Left lung (tissue), 10 donors: Measurements from ENCODE around the gene VWF. TPM values are rescaled to one million over a fixed set of nuclear protein-coding genes. Genes with fewer than 3 reads are reported as not detected.

Source experiments
- ATAC-seq: fragments of 200-7000 bp; cut with Tn5 transposase; one replicate; pipeline ENCODE4 v1.9.1; 2020; ENCODE audit warnings: moderate library complexity
- DNase-seq, 4 donors: peaks; one replicate each; pipeline ENCODE4 v3.0.0-alpha.2; 2013 to 2020
- H3K27ac ChIP-seq, 2 donors: fragments of 200-600 bp; sonication (generic) in 1 of 2; one replicate each; pipeline versions ENCODE4 v1.5.0 to v1.8.0; 2020 to 2021
- H3K27me3 ChIP-seq, 2 donors: fragments of 200-600 bp; sonication (generic) in 1 of 2; one replicate each; pipeline versions ENCODE4 v1.5.0 to v1.8.0; 2020 to 2021
- H3K36me3 ChIP-seq, 2 donors: fragments of 200-600 bp; sonication (generic) in 1 of 2; one replicate each; pipeline versions ENCODE4 v1.5.0 to v1.8.0; 2020 to 2021
- H3K4me1 ChIP-seq, 2 donors: fragments of 200-600 bp; one replicate each; pipeline ENCODE4 v1.8.0; 2021
- H3K4me3 ChIP-seq, 2 donors: fragments of 200-600 bp; sonication (generic) in 1 of 2; one replicate each; pipeline versions ENCODE4 v1.5.0 to v1.8.0; 2020 to 2021; ENCODE audit warnings: mild to moderate bottlenecking in 1 of 2
- H3K9me3 ChIP-seq, 2 donors: fragments of 200-600 bp; sonication (generic) in 1 of 2; one replicate each; pipeline versions ENCODE4 v1.5.0 to v1.8.0; 2020 to 2021
- CTCF ChIP-seq, 2 donors: fragments of 200-600 bp; sonication (generic) in 1 of 2; IDR thresholded peaks; one replicate each; pipeline versions ENCODE4 v1.5.0 to v1.8.0; 2021; ENCODE audit warnings: antibody characterized with exemption in 2 of 2
- intact Hi-C, 2 donors: fragments of 100-400 bp; cut with DNase I; formaldehyde crosslinking; loops; one replicate each; pipeline versions ENCODE4 v1.11.2 to v1.14.2; 2022
- polyA plus RNA-seq, 6 donors: library from polyadenylated mRNA; unstranded; fragments of 120-200 nt; gene quantifications; one replicate each; pipeline ENCODE4 v1.2.1, GENCODE V29; 2013; ENCODE audit not compliant: insufficient read length in 6 of 6
- total RNA-seq, 2 donors: library from RNA; stranded (reverse); fragmentation: NEBNext Ultra II Directional; extraction: Animal tissue kit (Norgen Biotek cat#: 25700); gene quantifications; one replicate each; pipeline ENCODE4 v1.2.1, GENCODE V29; 2021
- donor health status: DM: no; HTN: yes; CAD: no.
- donor health status: DM: no; HTN: no; CAD: no.

The VWF gene
- total and polyA plus RNA-seq, 8 donors, result 123 to 401 (median 147) TPM

- intact Hi-C loops, result no loop called here
- DNase-seq (peak in 2 of 4 donors; percentile 87 to 89), ATAC-seq (peak; percentile 83)
- H3K27me3 ChIP-seq, result no peaks in the 10 kb centered on the region
- peaks cover 6 to 40% of the 10 kb centered on the region in 2 donors for H3K4me1 ChIP-seq
- no peaks in the 10 kb centered on the region for H3K9me3 ChIP-seq
- no peaks in the 10 kb centered on the region for H3K36me3 ChIP-seq
- H3K27ac ChIP-seq, result peak overlapping the region; percentile 68 to 90
- H3K4me3 ChIP-seq, result no peak overlapping the region
- no peak for TF ChIP-seq CTCF (IDR thresholded peaks at IDR 0.05)
These were observed 43.1 kb upstream of the VWF start for GRCh38 chr12:6167327-6168280.

- Histone ChIP-seq H3K4me1 (peaks cover 6 to 40% of the 10 kb centered on the region in 2 donors), H3K9me3 (no peaks in the 10 kb centered on the region), H3K4me3 (no peak overlapping the region), H3K27me3 (no peaks in the 10 kb centered on the region), H3K27ac (peak overlapping the region; percentile 68 to 90), H3K36me3 (no peaks in the 10 kb centered on the region)
- DNase-seq (peak in 1 of 4 donors; percentile 65), ATAC-seq (no peak)
- TF ChIP-seq CTCF (IDR thresholded peaks at IDR 0.05), result no peak
- intact Hi-C loops, result no loop called here
These were observed 42.3 kb upstream of the VWF start for GRCh38 chr12:6166808-6167207.

- DNase-seq, result no peak
- no peak for ATAC-seq
- no peaks in the 10 kb centered on the region for H3K36me3 ChIP-seq
- H3K27me3 ChIP-seq, result no peaks in the 10 kb centered on the region
- no peak overlapping the region for H3K4me3 ChIP-seq
- peaks cover 6 to 49% of the 10 kb centered on the region in 2 donors for H3K4me1 ChIP-seq
- no peak overlapping the region for H3K27ac ChIP-seq
- intact Hi-C loops, result no loop called here
- no peak for TF ChIP-seq CTCF (IDR thresholded peaks at IDR 0.05)
- no peaks in the 10 kb centered on the region for H3K9me3 ChIP-seq
These were observed 40.9 kb upstream of the VWF start for GRCh38 chr12:6165395-6165794.

DNA sequence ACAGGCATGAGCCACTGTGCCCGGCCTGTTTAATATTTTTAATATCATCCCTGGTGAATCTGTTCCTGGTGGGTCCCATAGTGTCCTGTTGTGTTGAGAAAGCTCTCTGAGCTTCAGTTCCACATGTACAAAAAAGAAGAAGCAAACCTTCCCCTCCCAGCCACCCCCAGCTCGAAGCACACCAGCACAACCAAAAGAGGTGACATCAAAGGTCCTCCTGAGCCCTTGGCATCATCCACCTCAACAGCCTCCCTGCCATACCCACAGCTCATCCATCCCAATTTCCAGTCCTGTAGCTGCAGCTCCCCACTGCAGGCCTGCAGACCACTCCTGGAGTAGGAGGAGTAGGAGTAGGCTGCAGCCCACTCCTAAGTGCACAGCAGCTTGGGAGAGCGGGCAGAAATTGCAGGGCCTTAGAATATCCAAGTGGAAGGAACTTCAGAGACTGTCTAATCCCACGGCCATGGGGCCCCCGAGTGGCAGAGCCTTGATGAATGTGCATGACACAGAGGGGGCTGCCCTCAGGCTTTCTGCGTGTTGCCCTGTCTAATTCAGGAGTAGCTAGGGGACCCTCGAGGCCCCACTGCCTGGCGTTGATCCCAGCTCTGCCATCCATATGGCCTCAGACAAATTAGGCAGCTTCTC, 39.1 kb upstream of the VWF start:
- TF ChIP-seq CTCF (IDR thresholded peaks at IDR 0.05), result no peak
- DNase-seq, result no peak
- intact Hi-C loops, result no loop called here

More for the DNA sequence above, 39.1 kb upstream of the VWF start:
- peaks cover 0 to 5% of the 10 kb centered on the region in 2 donors for H3K27me3 ChIP-seq
- no peak overlapping the region for H3K27ac ChIP-seq
- H3K4me1 ChIP-seq, result peaks cover 6 to 32% of the 10 kb centered on the region in 2 donors
- no peaks in the 10 kb centered on the region for H3K36me3 ChIP-seq
- H3K9me3 ChIP-seq, result no peaks in the 10 kb centered on the region
- ATAC-seq, result no peak
- no peak overlapping the region for H3K4me3 ChIP-seq
